Activated CD4-positive, alpha-beta memory T cell treated with anti-CD3 and anti-CD28 coated beads for 36 hours (primary cell): ENCODE results near the gene GTF3C5. TPM values are rescaled to one million over a fixed set of nuclear protein-coding genes. Genes with fewer than 3 reads are reported as not detected.

Source experiments
- CTCF ChIA-PET: fragments of 350-600 bp; sonication (Branson Sonifier 250); formaldehyde crosslinking; loops from one replicate; lab custom pipeline; 2021; ENCODE audit warnings: antibody characterized with exemption, inconsistent platforms; lab: Charles Lee
- POLR2A ChIA-PET: fragments of 350-600 bp; sonication (Branson Sonifier 250); formaldehyde crosslinking; loops from one replicate; lab custom pipeline; 2021; ENCODE audit warnings: antibody characterized with exemption; lab: Charles Lee
- DNase-seq: peaks from one replicate; pipeline ENCODE4 v3.0.0-alpha.2; 2020
- H3K27ac Mint-ChIP-seq: one replicate; pipeline ENCODE4 v1.8.0; 2021; ENCODE audit warnings: mixed read lengths
- H3K27me3 Mint-ChIP-seq: one replicate; pipeline ENCODE4 v1.8.0; 2021; ENCODE audit warnings: mixed read lengths
- H3K36me3 Mint-ChIP-seq: one replicate; pipeline ENCODE4 v1.8.0; 2021; ENCODE audit warnings: mixed read lengths
- H3K4me1 Mint-ChIP-seq: one replicate; pipeline ENCODE4 v1.8.0; 2021; ENCODE audit warnings: low read depth, mixed read lengths
- H3K4me3 Mint-ChIP-seq: one replicate; pipeline ENCODE4 v1.8.0; 2021; ENCODE audit warnings: mild to moderate bottlenecking, mixed read lengths
- H3K9me3 Mint-ChIP-seq: one replicate; pipeline ENCODE4 v1.8.0; 2021; ENCODE audit warnings: mixed read lengths
- intact Hi-C: fragments of 100-400 bp; cut with micrococcal nuclease; formaldehyde crosslinking; loops from one replicate; pipeline ENCODE4 v1.15.1; 2023
- total RNA-seq, 2 experiments: library from RNA; stranded (reverse); gene quantifications; one replicate each; pipeline ENCODE4 v1.2.3, GENCODE V29; 2021

The GTF3C5 gene
- total RNA-seq, 2 experiments from 2014 or later: 80.3 to 81.2 TPM

DNA sequence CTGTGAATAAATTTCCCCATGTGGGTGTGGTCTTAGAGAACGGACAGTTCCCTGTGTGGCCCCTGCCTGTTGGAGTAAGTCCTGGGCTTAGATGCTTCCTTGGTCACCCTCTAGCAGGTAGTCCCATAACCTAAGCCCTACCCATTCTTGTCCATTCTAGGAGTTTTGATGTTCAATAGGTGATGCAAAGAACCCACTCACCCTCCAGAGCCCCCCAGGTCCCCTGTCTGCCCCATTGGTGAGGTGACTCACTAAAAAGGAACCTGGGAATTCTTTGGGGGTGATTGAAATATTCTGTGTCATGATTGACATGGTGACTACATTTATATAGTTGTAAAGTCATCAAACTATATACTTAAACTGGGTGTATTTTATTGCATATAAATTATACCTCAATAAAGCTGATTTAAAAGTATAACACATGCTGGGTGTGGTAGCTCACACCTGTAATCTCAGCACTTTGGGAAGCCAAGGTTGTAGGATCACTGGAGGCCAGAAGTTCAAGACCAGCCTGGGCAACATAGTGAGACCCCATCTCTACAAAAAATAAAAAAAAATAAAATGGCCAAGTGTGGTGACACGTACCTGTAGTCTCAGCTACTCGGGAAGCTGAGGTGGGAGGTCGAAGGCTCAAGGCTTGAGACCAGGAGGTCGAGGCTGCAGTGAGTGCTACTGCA lies 20.8 kb upstream of the GTF3C5 start:
- Mint-ChIP-seq H3K27ac (no peak overlapping the region), H3K27me3 (peaks cover 27% of the 10 kb centered on the region), H3K9me3 (no peaks in the 10 kb centered on the region), H3K4me1 (no peaks in the 10 kb centered on the region), H3K4me3 (no peak overlapping the region), H3K36me3 (no peaks in the 10 kb centered on the region)
- ChIA-PET POLR2A (no interaction called here), CTCF (interaction anchor here (1.9 kb wide), 1 partner anchor 12 kb away, joined by 6 read pairs; no protein-coding TSS in a partner anchor)
- intact Hi-C loops: no loop called here
- DNase-seq: no peak

DNA sequence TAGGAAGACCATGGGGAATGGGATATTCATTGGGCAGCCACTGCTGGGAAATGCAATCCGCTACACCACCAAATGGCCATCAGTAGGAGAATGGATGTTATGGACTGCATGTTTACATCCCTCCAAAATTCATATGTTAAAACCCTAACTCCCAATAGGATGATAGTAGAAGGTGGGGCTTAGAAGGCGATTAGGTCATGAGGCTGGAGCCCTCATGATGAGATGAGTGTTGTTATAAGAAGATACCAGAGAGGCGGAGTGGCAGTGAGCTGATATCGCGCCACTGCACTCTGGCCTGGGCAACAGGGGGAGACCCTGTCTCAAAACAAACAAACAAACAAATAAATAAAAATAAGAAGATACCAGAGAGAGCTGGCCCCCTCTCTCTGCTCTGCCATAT lies 16.1 kb upstream of the GTF3C5 start:
- intact Hi-C loops: no loop called here
- Mint-ChIP-seq H3K27ac (no peak overlapping the region), H3K9me3 (peaks cover 4% of the 10 kb centered on the region), H3K4me1 (no peaks in the 10 kb centered on the region), H3K27me3 (peaks cover 8% of the 10 kb centered on the region), H3K4me3 (no peak overlapping the region), H3K36me3 (no peaks in the 10 kb centered on the region)
- no peak for DNase-seq
- POLR2A ChIA-PET: interaction anchor here (1.5 kb wide), 1 partner anchor 8 kb away, joined by 5 read pairs; no protein-coding TSS in a partner anchor
- CTCF ChIA-PET: interaction anchor here (1.0 to 2.4 kb wide), 2 partner anchors 8 to 10 kb away, joined by 3 to 22 read pairs; no protein-coding TSS in a partner anchor

DNA sequence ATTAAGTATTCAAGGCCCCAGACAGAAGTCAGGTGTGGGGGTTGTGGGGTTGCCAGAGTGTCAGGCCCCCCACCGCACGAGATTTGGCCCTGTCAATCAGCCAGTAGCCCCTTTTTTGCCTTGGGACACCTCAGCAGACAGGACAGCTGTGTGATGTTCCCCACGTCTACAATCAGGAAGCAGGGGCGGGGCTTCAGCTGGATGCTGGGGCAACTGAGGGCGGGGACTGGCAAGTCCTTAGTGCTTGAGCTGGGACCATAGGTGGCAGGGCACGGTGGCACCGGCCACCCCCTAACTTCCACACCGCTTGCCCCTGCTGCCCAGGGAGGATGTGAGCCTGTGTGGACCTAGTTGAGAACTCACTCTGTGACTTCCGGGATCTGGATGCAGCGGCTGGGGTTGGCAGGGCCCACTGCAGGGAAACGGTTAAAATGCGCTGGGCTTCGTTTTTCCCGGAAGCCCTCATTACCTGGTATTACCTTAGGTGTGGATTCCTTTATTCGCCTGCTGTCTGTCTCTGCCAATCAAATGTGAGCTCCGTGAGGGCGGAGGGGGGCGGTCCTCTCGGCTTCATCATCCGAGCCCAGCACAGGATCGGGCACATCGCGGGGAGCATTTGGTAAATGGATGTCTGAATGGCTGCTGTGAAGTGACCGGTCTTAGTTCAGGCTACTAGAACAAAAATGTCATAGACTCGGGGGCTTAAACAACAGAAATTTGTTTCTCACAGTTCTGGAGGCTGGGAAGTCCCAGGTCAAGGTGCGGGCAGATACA lies 7.5 kb upstream of the GTF3C5 start:
- Mint-ChIP-seq H3K27me3 (no peaks in the 10 kb centered on the region), H3K9me3 (no peaks in the 10 kb centered on the region), H3K4me1 (peaks cover 12% of the 10 kb centered on the region), H3K27ac (no peak overlapping the region), H3K36me3 (no peaks in the 10 kb centered on the region), H3K4me3 (peak overlapping the region; percentile 8)
- ChIA-PET CTCF (interaction anchor here (1.1 to 3.2 kb wide), 15 partner anchors 9 to 463 kb away, joined by 3 to 57 read pairs (median 6); partner anchors contain the start of gene GTF3C5), POLR2A (interaction anchor here (1.7 kb wide), 1 partner anchor 9 kb away, joined by 5 read pairs; no protein-coding TSS in a partner anchor)
- intact Hi-C loops: loop anchor here (10.0 kb wide), 1 partner anchor 461 kb away; no protein-coding TSS in a partner anchor
- DNase-seq: peak; percentile 71

DNA sequence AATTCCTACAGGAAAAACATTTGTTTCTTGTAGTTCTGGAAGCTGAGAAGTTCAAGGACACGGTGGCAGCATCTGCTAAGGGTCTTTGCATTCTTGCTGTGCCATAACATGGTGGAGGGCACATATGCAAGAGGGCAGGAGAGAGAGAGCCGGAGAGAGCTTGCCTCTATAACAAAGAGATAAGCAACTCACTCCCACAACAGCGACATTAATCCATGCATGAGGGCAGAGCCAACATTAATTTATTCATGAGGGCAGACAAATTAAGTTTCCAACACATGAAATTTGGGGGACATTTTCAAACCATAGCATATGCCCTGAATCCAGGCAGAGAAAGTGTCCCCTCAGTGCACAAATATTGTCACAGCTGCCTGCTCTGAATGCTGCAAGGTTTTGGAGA lies 4.4 kb upstream of the GTF3C5 start:
- Mint-ChIP-seq H3K4me1 (peaks cover 18% of the 10 kb centered on the region), H3K9me3 (no peaks in the 10 kb centered on the region), H3K27me3 (no peaks in the 10 kb centered on the region), H3K4me3 (no peak overlapping the region), H3K36me3 (peaks cover 2% of the 10 kb centered on the region), H3K27ac (no peak overlapping the region)
- ChIA-PET POLR2A (no interaction called here), CTCF (interaction anchor here (1.4 kb wide), 1 partner anchor 122 kb away, joined by 6 read pairs; no protein-coding TSS in a partner anchor)
- no peak for DNase-seq
- intact Hi-C loops: loop anchor here (10.0 kb wide), 1 partner anchor 458 kb away; no protein-coding TSS in a partner anchor

DNA sequence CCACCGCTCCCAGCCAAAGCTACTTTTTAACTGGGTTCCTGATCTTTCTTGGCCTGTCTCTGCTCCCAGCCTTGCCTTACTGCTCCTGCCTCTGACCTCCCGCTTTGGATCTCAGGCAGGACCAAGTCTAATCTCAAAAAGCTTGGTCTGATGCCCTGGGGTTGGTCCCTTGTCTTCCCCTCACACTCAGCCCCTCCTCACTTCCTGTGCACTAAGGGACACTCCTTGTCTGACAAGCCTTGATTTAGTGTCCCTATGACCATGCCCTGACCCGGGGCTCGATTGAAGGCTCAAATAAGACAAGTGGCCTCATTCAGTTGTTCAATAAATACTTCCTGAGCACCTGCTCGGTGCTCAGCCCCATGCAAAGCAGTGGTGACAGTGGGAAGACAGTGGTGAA lies 3.7 kb upstream of the GTF3C5 start:
- CTCF ChIA-PET: interaction anchor here (1.1 to 1.9 kb wide), 2 partner anchors 87 to 117 kb away, joined by 3 to 4 read pairs; no protein-coding TSS in a partner anchor
- H3K27ac Mint-ChIP-seq: no peak overlapping the region

DNA sequence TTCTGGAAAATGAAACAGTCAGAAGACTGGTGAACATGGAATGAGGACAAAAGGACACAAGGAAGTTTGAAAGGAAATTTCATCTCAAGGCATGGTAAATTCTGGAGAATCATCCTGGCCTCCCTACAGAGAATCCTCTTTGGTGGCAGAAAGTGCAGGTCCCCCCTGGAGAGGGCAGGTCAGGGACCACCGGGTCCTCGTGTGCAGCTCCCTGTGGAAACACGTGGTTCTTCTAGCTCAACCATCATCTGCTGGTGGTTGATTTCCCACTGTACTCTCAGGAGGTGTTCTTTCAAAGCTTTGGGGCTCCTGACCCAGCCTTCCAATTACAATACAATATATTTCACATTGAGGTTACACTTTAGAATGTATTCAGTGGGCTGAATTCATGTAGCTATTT lies 2.6 kb upstream of the GTF3C5 start:
- no peaks in the 10 kb centered on the region for H3K9me3 Mint-ChIP-seq
- CTCF ChIA-PET: interaction anchor here (1.0 to 1.9 kb wide), 3 partner anchors 86 to 158 kb away, joined by 3 to 4 read pairs (median 3); no protein-coding TSS in a partner anchor
- intact Hi-C loops: loop anchor here (10.0 kb wide), 1 partner anchor 457 kb away; no protein-coding TSS in a partner anchor

More for the DNA sequence above, 3.7 kb upstream of the GTF3C5 start:
- DNase-seq: no peak
- intact Hi-C loops: loop anchor here (10.0 kb wide), 1 partner anchor 458 kb away; no protein-coding TSS in a partner anchor
- Mint-ChIP-seq H3K4me3 (no peak overlapping the region), H3K4me1 (peaks cover 24% of the 10 kb centered on the region), H3K9me3 (no peaks in the 10 kb centered on the region), H3K27me3 (no peaks in the 10 kb centered on the region), H3K36me3 (peaks cover 6% of the 10 kb centered on the region)
- POLR2A ChIA-PET: no interaction called here

DNA sequence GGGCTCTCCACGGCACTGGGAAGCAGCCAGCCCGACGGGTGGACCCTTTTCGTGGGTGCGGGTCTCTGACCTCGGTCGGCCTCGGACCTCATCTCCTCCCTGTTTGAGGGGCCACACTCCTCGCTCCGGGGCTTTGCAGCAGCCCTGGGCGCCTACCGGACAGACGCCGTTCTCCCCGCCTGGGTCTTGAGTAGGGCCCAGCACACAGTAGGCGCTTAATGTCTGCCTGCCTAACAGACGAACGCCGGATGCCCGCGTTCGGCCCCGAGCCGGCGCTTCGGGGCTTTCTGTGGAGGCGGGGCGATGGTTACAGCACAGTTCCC lies 842 bp upstream of the GTF3C5 start:
- Mint-ChIP-seq H3K9me3 (no peaks in the 10 kb centered on the region), H3K27ac (peak overlapping the region; percentile 90), H3K4me1 (peaks cover 42% of the 10 kb centered on the region), H3K4me3 (peak overlapping the region; percentile 99), H3K27me3 (no peaks in the 10 kb centered on the region), H3K36me3 (peaks cover 6% of the 10 kb centered on the region)
- no peak for DNase-seq
- intact Hi-C loops: loop anchor here (1.0 to 10.0 kb wide), 6 partner anchors 8 to 1135 kb away; partner anchors contain the start of genes RNU6ATAC and TSC1
- POLR2A ChIA-PET: interaction anchor here (0.7 to 1.5 kb wide), 9 partner anchors 8 to 388 kb away, joined by 3 to 7 read pairs (median 4); no protein-coding TSS in a partner anchor
- CTCF ChIA-PET: interaction anchor here (4.5 to 5.7 kb wide), 3 partner anchors 8 to 119 kb away, joined by 38 to 57 read pairs (median 42); no protein-coding TSS in a partner anchor

More for the DNA sequence above, 2.6 kb upstream of the GTF3C5 start:
- Mint-ChIP-seq H3K27me3 (no peaks in the 10 kb centered on the region), H3K27ac (no peak overlapping the region), H3K4me1 (peaks cover 28% of the 10 kb centered on the region), H3K4me3 (peak overlapping the region; percentile 99), H3K36me3 (peaks cover 6% of the 10 kb centered on the region)
- no peak for DNase-seq
- POLR2A ChIA-PET: no interaction called here

DNA sequence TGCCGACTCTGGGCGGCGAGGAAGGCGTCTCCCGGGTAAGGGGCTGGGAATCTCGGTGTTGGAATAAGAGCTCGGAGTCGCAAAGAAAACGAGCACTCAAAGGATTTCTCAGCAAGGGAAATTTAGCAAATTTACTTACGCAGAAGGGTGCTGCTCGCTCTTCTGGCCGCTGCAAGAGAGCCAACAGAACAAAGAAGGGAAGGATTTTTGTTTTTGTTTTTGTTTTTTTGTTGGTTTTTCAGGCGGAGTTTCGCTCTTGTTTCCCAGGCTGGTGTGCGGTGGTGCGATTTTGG lies 279 bp downstream of the GTF3C5 start:
- ChIA-PET CTCF (interaction anchor here (0.9 to 5.7 kb wide), 7 partner anchors 9 to 150 kb away, joined by 3 to 57 read pairs (median 5); no protein-coding TSS in a partner anchor), POLR2A (interaction anchor here (1.1 to 1.6 kb wide), 10 partner anchors 9 to 387 kb away, joined by 3 to 7 read pairs (median 4); partner anchors contain the start of gene DDX31)
- intact Hi-C loops: loop anchor here (2.0 kb wide), 2 partner anchors 86 to 1134 kb away; partner anchors contain the start of genes RNU6ATAC and TSC1
- DNase-seq: no peak
- Mint-ChIP-seq H3K4me1 (peaks cover 42% of the 10 kb centered on the region), H3K9me3 (no peaks in the 10 kb centered on the region), H3K27ac (peak overlapping the region; percentile 90), H3K27me3 (no peaks in the 10 kb centered on the region), H3K36me3 (peaks cover 6% of the 10 kb centered on the region), H3K4me3 (peak overlapping the region; percentile 99)

DNA sequence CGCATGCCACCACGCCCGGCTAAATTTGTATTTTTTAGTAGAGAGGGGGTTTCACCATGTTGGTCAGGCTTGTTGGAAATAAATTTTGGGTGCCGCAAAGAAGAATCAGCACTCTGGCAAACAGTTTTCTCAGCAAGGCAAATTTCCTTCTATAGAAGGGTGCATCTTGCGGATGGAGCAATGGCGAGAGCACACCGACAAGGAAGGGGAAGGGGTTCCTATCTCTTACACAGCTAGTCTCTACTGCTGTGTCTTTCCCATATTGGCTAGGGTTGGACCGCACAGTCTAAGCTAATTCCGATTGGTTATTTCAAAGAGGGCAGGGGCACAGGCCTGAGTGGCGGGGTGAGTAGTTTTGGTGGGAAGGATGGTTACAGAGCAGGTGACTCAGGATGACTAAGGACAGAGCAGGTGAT lies 707 bp downstream of the GTF3C5 start:
- peak overlapping the region; percentile 90 for H3K27ac Mint-ChIP-seq
- ChIA-PET CTCF (interaction anchor here (0.9 to 5.7 kb wide), 7 partner anchors 9 to 149 kb away, joined by 3 to 57 read pairs (median 5); no protein-coding TSS in a partner anchor), POLR2A (interaction anchor here (1.2 to 1.6 kb wide), 10 partner anchors 9 to 387 kb away, joined by 3 to 7 read pairs (median 4); partner anchors contain the start of gene DDX31)
- H3K4me3 Mint-ChIP-seq: peak overlapping the region; percentile 99
- intact Hi-C loops: loop anchor here (2.0 kb wide), 2 partner anchors 87 to 1133 kb away; partner anchors contain the start of genes RNU6ATAC and TSC1
- peak; percentile 44 for DNase-seq
- H3K27me3 Mint-ChIP-seq: no peaks in the 10 kb centered on the region
- H3K4me1 Mint-ChIP-seq: peaks cover 42% of the 10 kb centered on the region
- peaks cover 6% of the 10 kb centered on the region for H3K36me3 Mint-ChIP-seq
- no peaks in the 10 kb centered on the region for H3K9me3 Mint-ChIP-seq

DNA sequence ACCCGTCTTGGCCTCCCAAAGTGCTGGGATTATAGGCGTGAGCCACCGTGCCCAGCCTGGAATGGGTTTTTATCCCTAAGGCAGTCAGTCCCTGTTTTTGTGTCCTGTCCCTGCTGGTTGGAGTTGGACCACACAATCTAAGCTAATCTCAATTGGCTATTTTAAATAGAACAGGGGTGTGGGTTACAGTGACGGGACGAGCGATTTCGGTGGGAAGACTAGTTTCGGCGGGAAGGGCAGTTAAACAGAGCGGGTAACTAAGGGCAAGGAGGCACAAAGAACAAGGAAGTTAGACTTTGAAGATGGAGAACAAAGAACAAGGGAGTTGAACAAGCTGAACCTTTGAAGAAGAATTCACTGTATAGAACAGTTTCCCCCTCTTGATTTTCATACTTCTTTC lies 1.4 kb downstream of the GTF3C5 start:
- DNase-seq: no peak
- intact Hi-C loops: no loop called here
- peaks cover 6% of the 10 kb centered on the region for H3K36me3 Mint-ChIP-seq
- peak overlapping the region; percentile 99 for H3K4me3 Mint-ChIP-seq
- H3K27ac Mint-ChIP-seq: no peak overlapping the region
- ChIA-PET CTCF (interaction anchor here (1.8 to 5.7 kb wide), 4 partner anchors 8 to 117 kb away, joined by 5 to 57 read pairs (median 40); no protein-coding TSS in a partner anchor), POLR2A (interaction anchor here (1.2 to 1.5 kb wide), 3 partner anchors 10 to 342 kb away, joined by 4 to 5 read pairs (median 4); no protein-coding TSS in a partner anchor)
- no peaks in the 10 kb centered on the region for H3K27me3 Mint-ChIP-seq
- H3K9me3 Mint-ChIP-seq: no peaks in the 10 kb centered on the region
- H3K4me1 Mint-ChIP-seq: peaks cover 42% of the 10 kb centered on the region

DNA sequence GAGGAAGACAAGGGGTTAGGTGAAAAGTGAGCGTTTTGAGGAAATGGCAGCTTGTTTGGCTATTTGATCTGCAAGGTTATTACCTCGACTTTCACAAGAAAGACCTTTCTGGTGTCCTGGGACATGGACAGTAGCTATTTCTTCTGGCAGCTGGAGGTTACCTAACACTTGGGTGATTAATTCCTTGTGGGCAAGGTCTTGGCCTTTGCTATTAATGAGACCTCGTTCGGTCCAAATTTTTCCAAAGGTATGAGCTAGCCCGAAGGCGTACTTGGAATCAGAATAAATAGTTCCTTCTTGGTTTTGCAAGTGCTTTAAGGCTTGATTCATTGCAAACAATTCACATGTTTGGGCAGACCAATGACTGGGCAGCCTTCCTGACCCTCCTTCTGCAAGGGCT lies 4.9 kb downstream of the GTF3C5 start:
- no peaks in the 10 kb centered on the region for H3K27me3 Mint-ChIP-seq
- H3K27ac Mint-ChIP-seq: no peak overlapping the region
- peaks cover 8% of the 10 kb centered on the region for H3K36me3 Mint-ChIP-seq
- ChIA-PET POLR2A (no interaction called here), CTCF (interaction anchor here (1.5 to 2.0 kb wide), 3 partner anchors 14 to 112 kb away, joined by 4 to 10 read pairs (median 9); no protein-coding TSS in a partner anchor)
- no peaks in the 10 kb centered on the region for H3K9me3 Mint-ChIP-seq
- H3K4me3 Mint-ChIP-seq: no peak overlapping the region
- H3K4me1 Mint-ChIP-seq: peaks cover 39% of the 10 kb centered on the region
- intact Hi-C loops: no loop called here
- DNase-seq: no peak
